Measurements from ENCODE around the gene SEPHS1.

Gene SEPHS1

GRCh38 chr10:13319166-13319565 is 28.9 kb downstream of the SEPHS1 start:
- no peaks in the 10 kb centered on the region for H3K9me3 ChIP-seq (ENCODE audit: control insufficient read depth, insufficient read depth, low read depth, low read length)
- ChIA-PET CTCF (no interaction called here), POLR2A (no interaction called here)
- no peaks in the 10 kb centered on the region for H3K4me1 ChIP-seq (ENCODE audit: control insufficient read depth, insufficient read depth, low read length)
- H3K27ac ChIP-seq (ENCODE audit: extremely low read depth, low read depth, low read length): no peak overlapping the region
- no peak for TF ChIP-seq ZNF112 (tag by site-specific recombination; IDR thresholded peaks at IDR 0.05)
- TF ChIP-seq YY1 (tag by site-specific recombination; IDR thresholded peaks at IDR 0.05): no peak
- no peak for TF ChIP-seq ZBTB17 (tag by site-specific recombination; IDR thresholded peaks at IDR 0.05)
- no peak for TF ChIP-seq ZNF837 (tag by site-specific recombination; IDR thresholded peaks at IDR 0.05)
- no peak for TF ChIP-seq TRIM28 (IDR thresholded peaks at IDR 0.05; ENCODE audit: borderline replicate concordance, low read length)
- H3K36me3 ChIP-seq (ENCODE audit: control insufficient read depth in 2 of 2, insufficient read depth in 1 of 2, low read length in 2 of 2): peaks cover 40 to 55% of the 10 kb centered on the region in 2 experiments; a peak in 2 of 3 replicates
- no peak overlapping the region for H3K4me3 ChIP-seq (ENCODE audit: low read depth, low read length)

GRCh38 chr10:13317474-13317873 is 30.6 kb downstream of the SEPHS1 start:
- Histone ChIP-seq H3K9me3 (ENCODE audit: control insufficient read depth, insufficient read depth, low read depth, low read length) (no peaks in the 10 kb centered on the region), H3K4me1 (ENCODE audit: control insufficient read depth, insufficient read depth, low read length) (no peaks in the 10 kb centered on the region), H3K36me3 (ENCODE audit: control insufficient read depth in 2 of 2, insufficient read depth in 1 of 2, low read length in 2 of 2) (peaks cover 28 to 38% of the 10 kb centered on the region in 2 experiments; a peak in 2 of 3 replicates), H3K27ac (ENCODE audit: extremely low read depth, low read depth, low read length) (no peak overlapping the region), H3K4me3 (ENCODE audit: low read depth, low read length) (no peak overlapping the region)
- TF ChIP-seq ZNF600 (tag by site-specific recombination; IDR thresholded peaks at IDR 0.05) (peak; percentile 39), KLF10 (tag by site-specific recombination; IDR thresholded peaks at IDR 0.05) (no peak)
- POLR2A ChIA-PET: interaction anchor here (2.6 kb wide), 1 partner anchor 15 kb away, joined by 9 read pairs; no protein-coding TSS in a partner anchor
- CTCF ChIA-PET: interaction anchor here (0.6 to 1.2 kb wide), 2 partner anchors 55 to 178 kb away, joined by 3 read pairs; no protein-coding TSS in a partner anchor

GRCh38 chr10:13316635-13317311 is 31.3 kb downstream of the SEPHS1 start:
- no peaks in the 10 kb centered on the region for H3K9me3 ChIP-seq (ENCODE audit: control insufficient read depth, insufficient read depth, low read depth, low read length)
- ChIA-PET POLR2A (interaction anchor here (2.6 kb wide), 1 partner anchor 15 kb away, joined by 9 read pairs; no protein-coding TSS in a partner anchor), CTCF (interaction anchor here (0.7 to 1.2 kb wide), 2 partner anchors 56 to 1479 kb away, joined by 3 read pairs; no protein-coding TSS in a partner anchor)
- H3K27ac ChIP-seq (ENCODE audit: extremely low read depth, low read depth, low read length): no peak overlapping the region
- no peaks in the 10 kb centered on the region for H3K4me1 ChIP-seq (ENCODE audit: control insufficient read depth, insufficient read depth, low read length)
- no peak overlapping the region for H3K4me3 ChIP-seq (ENCODE audit: low read depth, low read length)
- peaks cover 21 to 31% of the 10 kb centered on the region in 2 experiments; a peak in 2 of 3 replicates for H3K36me3 ChIP-seq (ENCODE audit: control insufficient read depth in 2 of 2, insufficient read depth in 1 of 2, low read length in 2 of 2)
- TF ChIP-seq ZNF449 (tag by site-specific recombination; IDR thresholded peaks at IDR 0.05): no peak
- TF ChIP-seq ZNF658 (tag by site-specific recombination; IDR thresholded peaks at IDR 0.05): no peak
- TF ChIP-seq AEBP2 (tag by site-specific recombination; IDR thresholded peaks at IDR 0.05; ENCODE audit: borderline replicate concordance): no peak
- TF ChIP-seq ZNF660 (tag by site-specific recombination; IDR thresholded peaks at IDR 0.05): no peak
- TF ChIP-seq ZNF138 (tag by site-specific recombination; IDR thresholded peaks at IDR 0.05; ENCODE audit: borderline replicate concordance): no peak
- no peak for TF ChIP-seq IKZF3 (tag by site-specific recombination; IDR thresholded peaks at IDR 0.05)
- no peak for TF ChIP-seq ZNF350 (tag by site-specific recombination; IDR thresholded peaks at IDR 0.05)
- no peak for TF ChIP-seq ZSCAN30 (tag by site-specific recombination; IDR thresholded peaks at IDR 0.05)
- TF ChIP-seq ZBTB8A (tag by site-specific recombination; IDR thresholded peaks at IDR 0.05): no peak
- TF ChIP-seq ZNF133 (tag by site-specific recombination; IDR thresholded peaks at IDR 0.05): no peak
- no peak for TF ChIP-seq ZNF792 (tag by site-specific recombination; IDR thresholded peaks at IDR 0.05)
- no peak for TF ChIP-seq ZNF16 (tag by site-specific recombination; IDR thresholded peaks at IDR 0.05; ENCODE audit: low read depth)
- no peak for TF ChIP-seq ZNF624 (tag by site-specific recombination; IDR thresholded peaks at IDR 0.05)
- TF ChIP-seq ZBTB6 (tag by site-specific recombination; IDR thresholded peaks at IDR 0.05): no peak
- TF ChIP-seq ZBTB49 (tag by site-specific recombination; IDR thresholded peaks at IDR 0.05; ENCODE audit: low read depth): no peak

All from HEK293 (cell line).